Calu3 (cell line): ENCODE measurements around the gene PARM1. TPM values are rescaled to one million over a fixed set of nuclear protein-coding genes. Genes with fewer than 3 reads are reported as not detected.

ENCODE experiments used
- BruUV-seq: library from RNA; stranded (reverse); fragments of 400-500 nt; replicated peaks from 2 replicates; lab custom pipeline; 2021; lab: Mats Ljungman, UMichigan
- CTCF ChIA-PET: fragments of 300-600 bp; sonication (Branson Sonifier 250); formaldehyde crosslinking; loops from one replicate; lab custom pipeline; 2022; ENCODE audit warnings: antibody characterized with exemption; lab: Charles Lee
- DNase-seq: peaks from one replicate; pipeline ENCODE4 v3.0.0; 2022
- H3K27ac Mint-ChIP-seq: one replicate; pipeline ENCODE4 v1.8.0; 2022; ENCODE audit warnings: mixed read lengths; ENCODE audit not compliant: unreplicated experiment
- H3K27me3 Mint-ChIP-seq: one replicate; pipeline ENCODE4 v1.8.0; 2022; ENCODE audit warnings: mixed read lengths; ENCODE audit not compliant: unreplicated experiment
- H3K36me3 Mint-ChIP-seq: one replicate; pipeline ENCODE4 v1.8.0; 2022; ENCODE audit warnings: mild to moderate bottlenecking, moderate library complexity, mixed read lengths; ENCODE audit not compliant: insufficient read depth, unreplicated experiment
- H3K4me1 Mint-ChIP-seq: one replicate; pipeline ENCODE4 v1.8.0; 2022; ENCODE audit warnings: mild to moderate bottlenecking, low read depth, mixed read lengths; ENCODE audit not compliant: unreplicated experiment
- H3K4me3 Mint-ChIP-seq: one replicate; pipeline ENCODE4 v1.8.0; 2022; ENCODE audit warnings: mild to moderate bottlenecking, low read depth, moderate library complexity, mixed read lengths; ENCODE audit not compliant: unreplicated experiment
- H3K9me3 Mint-ChIP-seq: one replicate; pipeline ENCODE4 v1.8.0; 2022; ENCODE audit warnings: low read depth, mixed read lengths; ENCODE audit not compliant: unreplicated experiment
- CTCF ChIP-seq: fragments of 200-600 bp; IDR thresholded peaks from one replicate; pipeline ENCODE4 v1.8.0; 2022; ENCODE audit warnings: antibody characterized with exemption; ENCODE audit not compliant: unreplicated experiment
- intact Hi-C: fragments of 100-400 bp; cut with micrococcal nuclease; formaldehyde crosslinking; loops from one replicate; pipeline ENCODE4 v1.10.0; 2022; ENCODE audit not compliant: unreplicated experiment
- total RNA-seq: library from RNA; stranded (reverse); gene quantifications from 2 replicates; pipeline ENCODE4 v1.2.3, GENCODE V29; 2022

PARM1 gene
- total RNA-seq, 1 experiment from 2014 or later = 4.4 TPM

GRCh38 chr4:74944354-74944793 is 11.5 kb downstream of the PARM1 start:
- DNase-seq = peak; percentile 32
- Mint-ChIP-seq H3K36me3 (peaks cover 3% of the 10 kb centered on the region), H3K27ac (peak overlapping the region; percentile 36), H3K4me1 (peaks cover 59% of the 10 kb centered on the region), H3K4me3 (no peak overlapping the region), H3K27me3 (no peaks in the 10 kb centered on the region), H3K9me3 (no peaks in the 10 kb centered on the region)
- CTCF ChIA-PET = no interaction called here
- intact Hi-C loops = loop anchor here (10.0 kb wide), 1 partner anchor 80 kb away; no protein-coding TSS in a partner anchor
- no TSS peak for BruUV-seq
- TF ChIP-seq CTCF = no peak

- Mint-ChIP-seq H3K4me1 (peaks cover 53% of the 10 kb centered on the region), H3K27ac (no peak overlapping the region), H3K9me3 (peaks cover 2% of the 10 kb centered on the region), H3K36me3 (peaks cover 3% of the 10 kb centered on the region), H3K4me3 (no peak overlapping the region), H3K27me3 (no peaks in the 10 kb centered on the region)
- no TSS peak for BruUV-seq
- CTCF ChIA-PET = no interaction called here
- no peak for DNase-seq
- no peak for TF ChIP-seq CTCF
- intact Hi-C loops = loop anchor here (10.0 kb wide), 1 partner anchor 79 kb away; no protein-coding TSS in a partner anchor
Observed at GRCh38 chr4:74946196-74946595, 13.3 kb downstream of the PARM1 start.

- Mint-ChIP-seq H3K4me3 (peak overlapping the region; percentile 37), H3K4me1 (peaks cover 42% of the 10 kb centered on the region), H3K27me3 (no peaks in the 10 kb centered on the region), H3K36me3 (peaks cover 3% of the 10 kb centered on the region), H3K9me3 (peaks cover 2% of the 10 kb centered on the region), H3K27ac (peak overlapping the region; percentile 62)
- intact Hi-C loops = loop anchor here (10.0 kb wide), 1 partner anchor 77 kb away; no protein-coding TSS in a partner anchor
- CTCF ChIA-PET = interaction anchor here (0.6 kb wide), 1 partner anchor 162 kb away, joined by 4 read pairs; no protein-coding TSS in a partner anchor
- no peak for TF ChIP-seq CTCF
- no TSS peak for BruUV-seq
- DNase-seq = peak; percentile 10
Observed at GRCh38 chr4:74947798-74948197, 14.9 kb downstream of the PARM1 start.

GRCh38 chr4:74948236-74948635 is 15.3 kb downstream of the PARM1 start:
- no peaks in the 10 kb centered on the region for H3K27me3 Mint-ChIP-seq
- intact Hi-C loops = loop anchor here (10.0 kb wide), 1 partner anchor 77 kb away; no protein-coding TSS in a partner anchor
- no TSS peak for BruUV-seq
- H3K36me3 Mint-ChIP-seq = peaks cover 3% of the 10 kb centered on the region
- H3K4me1 Mint-ChIP-seq = peaks cover 38% of the 10 kb centered on the region
- H3K4me3 Mint-ChIP-seq = peak overlapping the region; percentile 37
- peaks cover 2% of the 10 kb centered on the region for H3K9me3 Mint-ChIP-seq
- TF ChIP-seq CTCF = no peak
- CTCF ChIA-PET = interaction anchor here (0.6 kb wide), 1 partner anchor 162 kb away, joined by 4 read pairs; no protein-coding TSS in a partner anchor
- peak overlapping the region; percentile 62 for H3K27ac Mint-ChIP-seq
- DNase-seq = peak; percentile 2
